Measurements from ENCODE around the gene MAN2A1.

MAN2A1 gene

GRCh38 chr5:109704282-109704952 lies 14.7 kb downstream of the MAN2A1 start:
- ATAC-seq = no peak
- TF ChIP-seq ZFP30 (CRISPR knock-in tag; IDR thresholded peaks at IDR 0.05) (no peak), GLIS3 (CRISPR knock-in tag; IDR thresholded peaks at IDR 0.05) (no peak), ZFP3 (CRISPR knock-in tag; IDR thresholded peaks at IDR 0.05) (no peak), PATZ1 (CRISPR knock-in tag; IDR thresholded peaks at IDR 0.05; ENCODE audit: borderline replicate concordance) (no peak), ISL1 (CRISPR knock-in tag; IDR thresholded peaks at IDR 0.05) (no peak), POU6F1 (CRISPR knock-in tag; IDR thresholded peaks at IDR 0.05; ENCODE audit: borderline replicate concordance, low read depth) (no peak), TSHZ2 (CRISPR knock-in tag; IDR thresholded peaks at IDR 0.05) (no peak), CSRNP3 (CRISPR knock-in tag; IDR thresholded peaks at IDR 0.05) (no peak), PPARA (CRISPR knock-in tag; IDR thresholded peaks at IDR 0.05; ENCODE audit: borderline replicate concordance) (no peak), CREB5 (CRISPR knock-in tag; IDR thresholded peaks at IDR 0.05; ENCODE audit: low read depth) (no peak), SNAI2 (CRISPR knock-in tag; IDR thresholded peaks at IDR 0.05) (no peak), BACH2 (CRISPR knock-in tag; IDR thresholded peaks at IDR 0.05; ENCODE audit: borderline replicate concordance) (no peak), ZNF8 (CRISPR knock-in tag; IDR thresholded peaks at IDR 0.05) (no peak), ESRRG (CRISPR knock-in tag; IDR thresholded peaks at IDR 0.05) (no peak), CSDC2 (CRISPR knock-in tag; IDR thresholded peaks at IDR 0.05) (no peak)

GRCh38 chr5:109705596-109705995 lies 15.9 kb downstream of the MAN2A1 start:
- TF ChIP-seq CSRNP3 (CRISPR knock-in tag; IDR thresholded peaks at IDR 0.05) = no peak
- TF ChIP-seq ISL1 (CRISPR knock-in tag; IDR thresholded peaks at IDR 0.05) = peak; percentile 39
- TF ChIP-seq ZNF565 (CRISPR knock-in tag; conservative IDR thresholded peaks at IDR 0.05; ENCODE audit: low read depth) = no peak
- no peak for TF ChIP-seq SNAI2 (CRISPR knock-in tag; IDR thresholded peaks at IDR 0.05)
- TF ChIP-seq ARNTL (CRISPR knock-in tag; IDR thresholded peaks at IDR 0.05; ENCODE audit: borderline replicate concordance, low read depth) = no peak
- no peak for TF ChIP-seq CSDC2 (CRISPR knock-in tag; IDR thresholded peaks at IDR 0.05)
- peak; percentile 83 for ATAC-seq

GRCh38 chr5:109706095-109706494 lies 16.4 kb downstream of the MAN2A1 start:
- TF ChIP-seq PATZ1 (CRISPR knock-in tag; IDR thresholded peaks at IDR 0.05; ENCODE audit: borderline replicate concordance) (no peak), POU6F1 (CRISPR knock-in tag; IDR thresholded peaks at IDR 0.05; ENCODE audit: borderline replicate concordance, low read depth) (no peak), TOX (CRISPR knock-in tag; IDR thresholded peaks at IDR 0.05; ENCODE audit: borderline replicate concordance) (no peak), ZFP30 (CRISPR knock-in tag; IDR thresholded peaks at IDR 0.05) (no peak), ISL1 (CRISPR knock-in tag; IDR thresholded peaks at IDR 0.05) (no peak)
- no peak for ATAC-seq
